Activated naive CD4-positive, alpha-beta T cell (primary cell): ENCODE results near the gene MBD5.

Source experiments
- DNase-seq, 4 experiments: peaks; one replicate each; lab custom pipeline; 2025; lab: John Stamatoyannopoulos, UW

The MBD5 gene

GRCh38 chr2:148023861-148024260 lies 3.0 kb downstream of the MBD5 start:
- DNase-seq = no peak

- DNase-seq = no peak
These were observed 5.7 kb downstream of the MBD5 start for GRCh38 chr2:148026573-148026972.

GRCh38 chr2:148027822-148028221 lies 6.9 kb downstream of the MBD5 start:
- DNase-seq = no peak

GRCh38 chr2:148028781-148029180 lies 7.9 kb downstream of the MBD5 start:
- no peak for DNase-seq

- DNase-seq = no peak
These were observed 10.3 kb downstream of the MBD5 start for GRCh38 chr2:148031152-148031551.

GRCh38 chr2:148032215-148032614 lies 11.3 kb downstream of the MBD5 start:
- no peak for DNase-seq

- DNase-seq = no peak
These were observed 18.9 kb downstream of the MBD5 start for GRCh38 chr2:148039783-148040182.

GRCh38 chr2:148042219-148042618 lies 21.3 kb downstream of the MBD5 start:
- DNase-seq = no peak

- DNase-seq = no peak
These were observed 23.4 kb downstream of the MBD5 start for GRCh38 chr2:148044322-148044721.

- DNase-seq = no peak
These were observed 25.9 kb downstream of the MBD5 start for GRCh38 chr2:148046802-148047201.

- no peak for DNase-seq
These were observed 27.8 kb downstream of the MBD5 start for GRCh38 chr2:148048475-148049221.

- no peak for DNase-seq
These were observed 28.4 kb downstream of the MBD5 start for GRCh38 chr2:148049284-148049683.

GRCh38 chr2:148052687-148053086 lies 31.8 kb downstream of the MBD5 start:
- no peak for DNase-seq

- DNase-seq = no peak
These were observed 37.8 kb downstream of the MBD5 start for GRCh38 chr2:148058641-148059040.

GRCh38 chr2:148063633-148064032 lies 42.7 kb downstream of the MBD5 start:
- DNase-seq = no peak

GRCh38 chr2:148065936-148066335 lies 45.0 kb downstream of the MBD5 start:
- DNase-seq = no peak

GRCh38 chr2:148067801-148068200 lies 46.9 kb downstream of the MBD5 start:
- DNase-seq = no peak

- no peak for DNase-seq
These were observed 50.5 kb downstream of the MBD5 start for GRCh38 chr2:148071351-148071750.

- DNase-seq = no peak
These were observed 75.1 kb downstream of the MBD5 start for GRCh38 chr2:148096012-148096411.

GRCh38 chr2:148102641-148103040 lies 81.8 kb downstream of the MBD5 start:
- DNase-seq = no peak

- no peak for DNase-seq
These were observed 83.1 kb downstream of the MBD5 start for GRCh38 chr2:148103946-148104345.

- DNase-seq = no peak
These were observed 85.4 kb downstream of the MBD5 start for GRCh38 chr2:148106331-148106730.

GRCh38 chr2:148108385-148108784 lies 87.5 kb downstream of the MBD5 start:
- DNase-seq = no peak

- DNase-seq = no peak
These were observed 89.3 kb downstream of the MBD5 start for GRCh38 chr2:148110184-148110583.
